ENCODE data around the gene B4GALT5. TPM values are rescaled to one million over a fixed set of nuclear protein-coding genes. Genes with fewer than 3 reads are reported as not detected.

The B4GALT5 gene
- total RNA-seq, 3 donors from 2014 or later, result 16.8 to 33.8 (median 22.1) TPM

DNA sequence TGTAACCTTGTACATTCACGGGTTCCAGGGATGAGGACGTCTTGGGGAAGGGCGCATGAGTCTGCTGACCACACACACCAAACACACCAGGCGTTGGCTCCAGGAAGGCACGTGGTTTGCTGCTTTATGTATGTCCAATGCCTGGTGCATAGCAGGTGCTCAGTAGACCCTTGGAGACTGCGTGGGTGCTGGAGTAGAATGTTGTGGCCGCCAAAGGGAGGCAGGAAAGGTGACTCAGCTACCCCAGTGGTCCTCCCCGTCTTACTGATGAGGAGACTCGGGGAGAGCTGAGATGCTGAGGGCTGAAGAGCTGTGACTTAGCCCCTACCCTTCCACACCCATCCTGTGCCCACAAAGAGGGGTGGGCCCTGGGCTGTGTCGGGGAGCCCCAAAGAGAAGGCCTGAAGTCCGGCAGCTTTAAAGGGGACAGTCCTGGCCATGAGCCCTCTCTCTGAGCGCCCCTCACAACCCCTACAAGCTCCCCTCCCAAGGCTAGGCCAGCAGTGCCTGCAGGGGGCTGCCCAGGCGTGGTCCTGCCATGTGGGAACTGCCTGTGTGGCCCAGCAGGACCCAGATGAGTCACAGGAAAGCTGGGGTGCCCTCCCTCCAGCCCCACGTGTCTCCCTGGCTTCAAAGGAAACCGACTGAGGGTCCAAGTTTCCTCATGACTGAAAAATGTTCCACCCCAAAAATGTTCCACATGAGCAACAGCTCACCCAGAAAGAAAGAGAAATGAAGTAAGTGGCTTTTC, 117.7 kb downstream of the B4GALT5 start:
- Histone ChIP-seq H3K36me3 (no peaks in the 10 kb centered on the region), H3K9me3 (no peaks in the 10 kb centered on the region), H3K4me1 (no peaks in the 10 kb centered on the region), H3K27ac (peak overlapping the region; percentile 18 to 88), H3K4me3 (no peak overlapping the region), H3K27me3 (no peaks in the 10 kb centered on the region)
- intact Hi-C loops (cut with DNase I; ENCODE audit: low total_unique reads), result no loop called here
- no peak for DNase-seq (ENCODE audit: low spot score in 2 of 2)
- TF ChIP-seq POLR2AphosphoS5 (IDR thresholded peaks at IDR 0.05), result peak; percentile 23 to 51 (median 48)
- TF ChIP-seq, protein P1, sequence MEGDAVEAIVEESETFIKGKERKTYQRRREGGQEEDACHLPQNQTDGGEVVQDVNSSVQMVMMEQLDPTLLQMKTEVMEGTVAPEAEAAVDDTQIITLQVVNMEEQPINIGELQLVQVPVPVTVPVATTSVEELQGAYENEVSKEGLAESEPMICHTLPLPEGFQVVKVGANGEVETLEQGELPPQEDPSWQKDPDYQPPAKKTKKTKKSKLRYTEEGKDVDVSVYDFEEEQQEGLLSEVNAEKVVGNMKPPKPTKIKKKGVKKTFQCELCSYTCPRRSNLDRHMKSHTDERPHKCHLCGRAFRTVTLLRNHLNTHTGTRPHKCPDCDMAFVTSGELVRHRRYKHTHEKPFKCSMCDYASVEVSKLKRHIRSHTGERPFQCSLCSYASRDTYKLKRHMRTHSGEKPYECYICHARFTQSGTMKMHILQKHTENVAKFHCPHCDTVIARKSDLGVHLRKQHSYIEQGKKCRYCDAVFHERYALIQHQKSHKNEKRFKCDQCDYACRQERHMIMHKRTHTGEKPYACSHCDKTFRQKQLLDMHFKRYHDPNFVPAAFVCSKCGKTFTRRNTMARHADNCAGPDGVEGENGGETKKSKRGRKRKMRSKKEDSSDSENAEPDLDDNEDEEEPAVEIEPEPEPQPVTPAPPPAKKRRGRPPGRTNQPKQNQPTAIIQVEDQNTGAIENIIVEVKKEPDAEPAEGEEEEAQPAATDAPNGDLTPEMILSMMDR (IDR thresholded peaks at IDR 0.05), result no peak

DNA sequence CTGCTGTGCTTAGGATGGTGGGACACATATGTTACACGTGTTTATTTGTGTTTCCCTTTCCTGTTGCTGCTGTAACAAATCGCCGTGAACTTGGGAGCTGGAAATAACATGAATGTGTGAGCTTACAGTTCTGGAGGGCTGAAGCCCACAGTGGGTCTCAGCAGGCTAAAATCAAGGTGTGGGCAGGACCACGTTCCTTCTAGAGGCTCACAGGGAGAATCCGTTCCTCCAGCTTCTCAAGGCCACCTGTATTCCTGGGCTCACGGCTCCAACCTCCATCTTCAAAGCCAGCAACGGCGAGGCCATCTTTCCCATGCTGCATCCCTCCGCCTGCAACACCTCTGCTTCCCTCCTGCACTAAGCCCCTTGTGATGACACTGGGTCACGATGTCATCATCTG, 118.3 kb downstream of the B4GALT5 start:
- Histone ChIP-seq H3K36me3 (no peaks in the 10 kb centered on the region), H3K4me1 (no peaks in the 10 kb centered on the region), H3K9me3 (no peaks in the 10 kb centered on the region), H3K27me3 (no peaks in the 10 kb centered on the region), H3K27ac (peak overlapping the region; percentile 18 to 88), H3K4me3 (no peak overlapping the region)
- intact Hi-C loops (cut with DNase I; ENCODE audit: low total_unique reads), result no loop called here
- no peak for DNase-seq (ENCODE audit: low spot score in 2 of 2)
- TF ChIP-seq POLR2AphosphoS5 (IDR thresholded peaks at IDR 0.05), result no peak
- TF ChIP-seq, protein P1 (IDR thresholded peaks at IDR 0.05), result no peak
- no peak for TF ChIP-seq POLR2A (IDR thresholded peaks at IDR 0.05)

DNA sequence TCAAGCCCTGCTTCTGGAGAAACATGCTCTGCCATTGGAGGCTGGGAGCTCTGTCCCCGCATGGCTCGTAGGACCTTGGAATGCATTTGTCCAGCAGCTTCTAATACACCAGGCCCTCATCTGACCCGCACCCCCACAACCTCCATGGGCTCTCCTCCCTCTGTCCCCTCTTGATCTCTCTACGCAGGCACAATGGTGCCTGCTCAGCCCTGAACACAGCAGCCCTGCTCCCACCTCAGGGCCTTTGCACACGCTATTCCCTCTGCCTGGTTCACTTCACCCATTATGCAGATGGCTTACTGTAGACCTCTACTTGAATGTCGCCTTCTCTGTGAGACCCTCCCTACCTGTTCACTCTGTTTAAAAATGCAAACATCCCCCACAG, 118.8 kb downstream of the B4GALT5 start:
- Histone ChIP-seq H3K4me1 (no peaks in the 10 kb centered on the region), H3K4me3 (no peak overlapping the region), H3K9me3 (no peaks in the 10 kb centered on the region), H3K36me3 (no peaks in the 10 kb centered on the region), H3K27ac (peak overlapping the region; percentile 68 to 88), H3K27me3 (no peaks in the 10 kb centered on the region)
- intact Hi-C loops (cut with DNase I; ENCODE audit: low total_unique reads), result no loop called here
- TF ChIP-seq, protein P1 (IDR thresholded peaks at IDR 0.05), result no peak
- TF ChIP-seq POLR2A (IDR thresholded peaks at IDR 0.05) (no peak), POLR2AphosphoS5 (IDR thresholded peaks at IDR 0.05) (no peak)
- no peak for DNase-seq (ENCODE audit: low spot score in 2 of 2)

DNA sequence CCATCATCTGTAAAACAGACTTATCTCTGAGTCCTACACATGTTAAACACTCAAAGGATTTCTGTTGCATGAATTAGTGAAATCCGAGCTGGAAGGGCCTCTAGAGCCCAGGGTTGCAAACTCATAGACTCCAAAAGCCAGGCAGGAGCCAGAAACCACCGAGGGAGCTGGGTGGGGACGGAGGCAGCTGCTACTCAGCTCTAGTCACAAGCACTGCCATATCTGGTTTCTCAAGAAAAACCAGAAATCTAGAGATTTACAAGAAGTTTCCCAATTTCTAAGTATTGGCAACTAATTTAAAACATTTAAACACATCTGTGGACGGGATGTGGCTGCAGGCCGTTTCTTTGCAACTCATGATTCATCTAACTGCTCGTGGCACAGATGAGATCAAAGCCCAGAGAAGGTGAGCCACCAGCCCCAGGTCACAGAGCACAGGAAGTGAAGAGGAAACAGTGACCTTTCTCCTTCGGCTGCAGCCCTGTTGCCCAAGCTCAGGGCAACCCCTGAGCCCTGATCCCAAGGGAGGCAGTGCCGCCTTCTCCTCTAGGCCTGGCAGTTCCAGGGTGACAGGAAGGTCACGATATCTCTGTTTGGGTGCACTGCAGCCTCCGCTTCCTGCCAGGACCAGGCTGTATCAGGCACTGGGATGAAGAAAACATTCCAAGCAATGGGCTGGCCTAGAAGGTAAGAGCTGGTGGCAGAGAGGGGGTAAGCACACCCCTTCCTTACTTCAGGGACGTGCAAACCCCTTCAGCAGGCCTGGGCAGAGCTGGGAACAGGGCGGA, 119.3 kb downstream of the B4GALT5 start:
- H3K4me1 ChIP-seq, result no peaks in the 10 kb centered on the region
- intact Hi-C loops (cut with DNase I; ENCODE audit: low total_unique reads), result no loop called here

More for the DNA sequence above, 119.3 kb downstream of the B4GALT5 start:
- Histone ChIP-seq H3K27me3 (no peaks in the 10 kb centered on the region), H3K9me3 (no peaks in the 10 kb centered on the region), H3K4me3 (no peak overlapping the region), H3K36me3 (no peaks in the 10 kb centered on the region), H3K27ac (peak overlapping the region; percentile 68 to 88)
- TF ChIP-seq, protein P1 (IDR thresholded peaks at IDR 0.05), result no peak
- peak in 2 of 3 donors; percentile 15 to 68 for TF ChIP-seq POLR2AphosphoS5 (IDR thresholded peaks at IDR 0.05)
- no peak for DNase-seq (ENCODE audit: low spot score in 2 of 2)

Measured in breast epithelium (tissue), 4 donors.